Fibroblast of the aortic adventitia (primary cell): ENCODE data around the gene TMEM81. TPM values are rescaled to one million over a fixed set of nuclear protein-coding genes. Genes with fewer than 3 reads are reported as not detected.

Experiments used
- DNase-seq: peaks from one replicate; pipeline ENCODE4 v3.0.0-alpha.2; 2010; ENCODE audit warnings: low read depth
- H3K4me3 ChIP-seq: 2 replicates; pipeline ENCODE4 v1.5.1; 2011; ENCODE audit warnings: low read depth, mild to moderate bottlenecking, control low read depth, low read length, moderate library complexity
- total RNA-seq: library from RNA; depleted of rRNA; stranded (reverse); fragments of >200 nt; gene quantifications from 2 replicates; pipeline ENCODE4 v1.2.3, GENCODE V29; 2012; ENCODE audit warnings: low replicate concordance
- TF ChIP-seq, protein P1 (sequence below): IDR thresholded peaks from 2 replicates; pipeline ENCODE4 v1.5.1; 2011; ENCODE audit warnings: mild to moderate bottlenecking, low read length, control low read depth, inconsistent platforms; ENCODE audit not compliant: insufficient read depth

Gene TMEM81
- total RNA-seq, 1 donor, result 2.0 TPM

DNA sequence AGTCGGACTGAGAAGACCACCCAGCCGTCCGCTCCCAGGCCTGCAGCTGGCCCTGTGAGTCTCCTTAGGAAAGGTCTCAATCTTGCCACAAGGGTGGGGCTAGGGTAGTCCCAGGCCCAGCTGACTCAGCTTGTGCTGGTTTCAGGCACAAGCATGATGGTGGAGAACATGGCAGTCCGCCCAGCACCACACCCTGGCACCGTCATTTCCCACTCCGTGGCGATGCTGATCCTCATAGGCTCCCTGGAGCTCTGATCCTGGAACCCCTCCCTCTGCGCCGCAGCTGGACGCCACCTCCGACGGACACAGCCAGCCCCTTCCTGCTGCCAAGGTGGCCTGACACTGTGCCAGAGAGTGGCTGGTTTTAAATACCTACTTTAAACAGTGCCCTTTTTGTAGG, 10.7 kb downstream of the TMEM81 start:
- TF ChIP-seq, protein P1, sequence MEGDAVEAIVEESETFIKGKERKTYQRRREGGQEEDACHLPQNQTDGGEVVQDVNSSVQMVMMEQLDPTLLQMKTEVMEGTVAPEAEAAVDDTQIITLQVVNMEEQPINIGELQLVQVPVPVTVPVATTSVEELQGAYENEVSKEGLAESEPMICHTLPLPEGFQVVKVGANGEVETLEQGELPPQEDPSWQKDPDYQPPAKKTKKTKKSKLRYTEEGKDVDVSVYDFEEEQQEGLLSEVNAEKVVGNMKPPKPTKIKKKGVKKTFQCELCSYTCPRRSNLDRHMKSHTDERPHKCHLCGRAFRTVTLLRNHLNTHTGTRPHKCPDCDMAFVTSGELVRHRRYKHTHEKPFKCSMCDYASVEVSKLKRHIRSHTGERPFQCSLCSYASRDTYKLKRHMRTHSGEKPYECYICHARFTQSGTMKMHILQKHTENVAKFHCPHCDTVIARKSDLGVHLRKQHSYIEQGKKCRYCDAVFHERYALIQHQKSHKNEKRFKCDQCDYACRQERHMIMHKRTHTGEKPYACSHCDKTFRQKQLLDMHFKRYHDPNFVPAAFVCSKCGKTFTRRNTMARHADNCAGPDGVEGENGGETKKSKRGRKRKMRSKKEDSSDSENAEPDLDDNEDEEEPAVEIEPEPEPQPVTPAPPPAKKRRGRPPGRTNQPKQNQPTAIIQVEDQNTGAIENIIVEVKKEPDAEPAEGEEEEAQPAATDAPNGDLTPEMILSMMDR, result no peak
- DNase-seq, result peak; percentile 14
- H3K4me3 ChIP-seq, result no peak overlapping the region

DNA sequence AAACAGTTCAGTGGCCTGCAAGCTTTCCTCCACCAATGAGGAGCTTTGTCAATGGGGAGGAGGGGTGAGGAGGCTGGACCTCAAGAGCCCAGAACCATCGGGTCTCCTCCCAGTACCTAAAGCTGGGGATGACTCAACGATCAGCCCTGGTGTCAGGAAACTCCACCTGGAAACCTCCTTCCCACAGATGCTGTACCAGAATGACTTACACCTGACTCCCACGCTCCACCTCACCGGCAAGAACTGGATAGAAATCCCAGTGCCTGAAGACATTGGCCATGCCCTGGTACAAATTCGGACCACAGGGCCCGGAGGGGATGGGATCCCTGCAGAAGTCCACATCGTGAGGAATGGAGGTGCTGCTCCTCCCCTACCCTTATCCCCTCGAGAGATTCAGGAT, 11.4 kb downstream of the TMEM81 start:
- DNase-seq, result no peak
- no peak overlapping the region for H3K4me3 ChIP-seq
- TF ChIP-seq, protein P1, result no peak

DNA sequence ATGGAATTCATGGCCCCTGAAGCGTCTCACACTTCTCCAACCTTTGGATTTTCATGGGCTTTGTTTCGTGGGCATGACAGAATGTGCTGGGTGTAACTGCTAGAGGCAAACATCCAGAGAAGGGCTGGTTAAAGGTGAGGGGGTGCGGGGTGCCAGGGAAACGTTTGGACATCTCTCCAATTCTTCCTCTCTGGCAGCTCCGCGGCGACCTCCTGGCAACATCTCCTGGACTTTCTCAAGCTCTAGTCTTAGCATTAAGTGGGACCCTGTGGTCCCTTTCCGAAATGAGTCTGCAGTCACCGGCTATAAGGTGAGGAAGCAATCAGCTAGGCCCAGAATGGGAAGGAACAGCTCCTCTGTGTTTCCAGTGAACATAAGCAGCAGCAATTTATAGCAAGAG, 12.0 kb downstream of the TMEM81 start:
- H3K4me3 ChIP-seq, result no peak overlapping the region
- no peak for DNase-seq
- TF ChIP-seq, protein P1, result no peak

- TF ChIP-seq, protein P1, result no peak
- DNase-seq, result no peak
- H3K4me3 ChIP-seq, result no peak overlapping the region
Measured at GRCh38 chr1:205071801-205072200, 12.5 kb downstream of the TMEM81 start.

GRCh38 chr1:205071028-205071409, 13.2 kb downstream of the TMEM81 start:
- DNase-seq, result no peak
- no peak overlapping the region for H3K4me3 ChIP-seq

GRCh38 chr1:205069371-205070125, 14.7 kb downstream of the TMEM81 start:
- TF ChIP-seq, protein P1, result no peak
- DNase-seq, result no peak
- no peak overlapping the region for H3K4me3 ChIP-seq

More at GRCh38 chr1:205071028-205071409, 13.2 kb downstream of the TMEM81 start:
- TF ChIP-seq, protein P1, result no peak
